Gastrocnemius medialis (tissue), 4 donors: Measurements from ENCODE around the gene CPXM2. TPM values are rescaled to one million over a fixed set of nuclear protein-coding genes. Genes with fewer than 3 reads are reported as not detected.

Experiments used
- ATAC-seq, 2 donors: fragments of 150-250 bp; one replicate each; pipeline ENCODE4 v1.9.1; 2016
- DNase-seq, 2 donors: peaks; one replicate each; pipeline ENCODE4 v3.0.0-alpha.2; 2019
- H3K27ac ChIP-seq, 4 donors: fragments of 200-600 bp; sonication (generic); 1 replicate in 1 of 4; 2 replicates in 3 of 4; pipeline ENCODE4 v1.5.1; 2016 to 2018; ENCODE audit warnings: mild to moderate bottlenecking in 2 of 4, moderate library complexity in 1 of 4
- H3K27me3 ChIP-seq, 3 donors: fragments of 200-600 bp; sonication (generic) in 2 of 3; 1 replicate in 1 of 3; 2 replicates in 2 of 3; pipeline versions ENCODE4 v1.5.1 to v1.6.0; 2016 to 2019; ENCODE audit warnings: mild to moderate bottlenecking in 1 of 3, moderate library complexity in 1 of 3
- H3K36me3 ChIP-seq, 2 donors: fragments of 200-600 bp; sonication (generic) in 1 of 2; one replicate each; pipeline ENCODE4 v1.5.1; 2017 to 2018
- H3K4me1 ChIP-seq, 2 donors: fragments of 200-600 bp; sonication (generic) in 1 of 2; one replicate each; pipeline ENCODE4 v1.5.1; 2016 to 2017; ENCODE audit warnings: mild to moderate bottlenecking in 2 of 2
- H3K4me3 ChIP-seq, 4 donors: fragments of 200-600 bp; sonication (generic) in 3 of 4; 1 replicate in 1 of 4; 2 replicates in 3 of 4; pipeline ENCODE4 v1.5.1; 2016 to 2019; ENCODE audit warnings: mild to moderate bottlenecking in 2 of 4
- H3K9me3 ChIP-seq, 3 donors: fragments of 200-600 bp; sonication (generic) in 2 of 3; 1 replicate in 1 of 3; 2 replicates in 2 of 3; pipeline ENCODE4 v1.5.1; 2016 to 2019
- CTCF ChIP-seq, 5 experiments: fragments of 450-650 bp in 3 of 5; fragments of 200-600 bp in 2 of 5; sonication (generic) in 2 of 5; IDR thresholded peaks in 4 of 5; conservative IDR thresholded peaks in 1 of 5; 1 replicate in 4 of 5; 2 replicates in 1 of 5; pipeline ENCODE4 v1.5.1; 2016 to 2019; ENCODE audit warnings: antibody characterized with exemption in 5 of 5, mild to moderate bottlenecking in 3 of 5, moderate library complexity in 3 of 5
- POLR2A ChIP-seq, 2 donors: fragments of 450-650 bp; IDR thresholded peaks; one replicate each; pipeline ENCODE4 v1.6.1; 2017; ENCODE audit warnings: antibody characterized with exemption in 2 of 2, mild to moderate bottlenecking in 2 of 2, moderate library complexity in 2 of 2
- in situ Hi-C, 4 donors: fragments of 200-750 bp; cut with MboI; loops; one replicate each; pipeline versions ENCODE4 v1.15.0 to v1.8.0; 2017; ENCODE audit warnings: low sequenced_read_pairs in 4 of 4
- intact Hi-C: fragments of 100-400 bp; cut with DNase I; formaldehyde crosslinking; loops from one replicate; pipeline ENCODE4 v1.15.1; 2023; ENCODE audit warnings: low total_unique reads
- total RNA-seq, 4 donors: library from RNA; depleted of rRNA; stranded (reverse); fragments of >200 nt; gene quantifications; one replicate each; pipeline versions ENCODE4 v1.1.0 to v1.2.3, GENCODE V29; 2016

Gene CPXM2
- total RNA-seq, 4 donors from 2014 or later, result 0.63 to 4.1 (median 1.9) TPM

DNA sequence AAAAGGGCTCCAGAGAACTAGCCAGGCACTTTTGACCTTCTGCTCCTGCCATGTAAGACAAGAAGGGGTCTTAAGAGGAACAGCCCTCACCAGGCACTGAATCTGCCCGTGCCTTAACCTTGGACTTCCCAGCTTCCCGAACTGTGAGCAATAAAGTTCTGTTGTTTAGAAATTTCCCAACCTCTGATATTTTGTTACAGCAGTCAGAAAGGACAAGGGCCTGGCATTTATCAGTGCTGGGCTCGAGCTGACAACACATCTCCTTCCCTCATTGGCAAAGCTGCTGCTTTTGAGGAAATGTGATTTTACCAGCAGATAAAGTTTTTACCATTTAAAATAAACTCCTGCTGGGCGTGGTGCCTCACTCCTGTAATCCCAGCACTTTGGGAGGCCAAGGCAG lies 122.0 kb downstream of the CPXM2 start:
- Histone ChIP-seq H3K9me3 (no peaks in the 10 kb centered on the region), H3K27ac (no peak overlapping the region), H3K27me3 (no peaks in the 10 kb centered on the region), H3K4me1 (no peaks in the 10 kb centered on the region), H3K4me3 (no peak overlapping the region), H3K36me3 (no peaks in the 10 kb centered on the region)
- TF ChIP-seq CTCF (IDR thresholded peaks at IDR 0.05 in 4 of 5, conservative IDR thresholded peaks at IDR 0.05 in 1 of 5) (no peak), POLR2A (IDR thresholded peaks at IDR 0.05) (no peak)
- intact Hi-C loops (no loop called here), in situ Hi-C loops (no loop called here)
- no peak for DNase-seq
- no peak for ATAC-seq

DNA sequence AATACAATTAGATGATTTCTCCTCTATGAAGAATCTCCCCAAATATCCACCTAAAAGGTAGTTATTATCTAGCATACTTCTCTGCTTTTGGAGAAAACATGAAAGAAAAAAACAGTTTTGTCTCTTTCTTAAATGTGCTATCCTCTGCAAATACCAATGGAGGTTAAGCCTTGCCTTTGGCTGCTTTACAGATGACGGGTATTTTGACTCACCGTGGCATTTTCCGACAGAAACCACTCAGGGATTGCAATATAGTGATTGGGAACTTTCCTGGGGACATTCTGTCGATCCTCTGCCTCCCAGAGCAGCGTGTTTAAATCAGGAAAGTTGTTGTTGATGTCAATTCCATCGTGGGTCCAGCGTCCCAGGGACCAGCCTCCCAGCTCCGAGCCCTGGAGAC lies 124.8 kb downstream of the CPXM2 start:
- no peak for DNase-seq
- H3K27ac ChIP-seq, result no peak overlapping the region
- TF ChIP-seq CTCF (IDR thresholded peaks at IDR 0.05 in 4 of 5, conservative IDR thresholded peaks at IDR 0.05 in 1 of 5) (no peak), POLR2A (IDR thresholded peaks at IDR 0.05) (no peak)
- intact Hi-C loops, result no loop called here
- no peaks in the 10 kb centered on the region for H3K27me3 ChIP-seq
- no peaks in the 10 kb centered on the region for H3K4me1 ChIP-seq
- in situ Hi-C loops, result no loop called here
- no peaks in the 10 kb centered on the region for H3K36me3 ChIP-seq
- H3K9me3 ChIP-seq, result no peaks in the 10 kb centered on the region
- H3K4me3 ChIP-seq, result no peak overlapping the region
- no peak for ATAC-seq

- Histone ChIP-seq H3K4me3 (no peak overlapping the region), H3K9me3 (no peaks in the 10 kb centered on the region), H3K27ac (no peak overlapping the region), H3K27me3 (no peaks in the 10 kb centered on the region), H3K36me3 (no peaks in the 10 kb centered on the region), H3K4me1 (no peaks in the 10 kb centered on the region)
- TF ChIP-seq POLR2A (IDR thresholded peaks at IDR 0.05), result no peak
- ATAC-seq (no peak), DNase-seq (no peak)
- in situ Hi-C loops, result no loop called here
- intact Hi-C loops, result no loop called here
Measured at GRCh38 chr10:123766012-123766411, 125.6 kb downstream of the CPXM2 start.

DNA sequence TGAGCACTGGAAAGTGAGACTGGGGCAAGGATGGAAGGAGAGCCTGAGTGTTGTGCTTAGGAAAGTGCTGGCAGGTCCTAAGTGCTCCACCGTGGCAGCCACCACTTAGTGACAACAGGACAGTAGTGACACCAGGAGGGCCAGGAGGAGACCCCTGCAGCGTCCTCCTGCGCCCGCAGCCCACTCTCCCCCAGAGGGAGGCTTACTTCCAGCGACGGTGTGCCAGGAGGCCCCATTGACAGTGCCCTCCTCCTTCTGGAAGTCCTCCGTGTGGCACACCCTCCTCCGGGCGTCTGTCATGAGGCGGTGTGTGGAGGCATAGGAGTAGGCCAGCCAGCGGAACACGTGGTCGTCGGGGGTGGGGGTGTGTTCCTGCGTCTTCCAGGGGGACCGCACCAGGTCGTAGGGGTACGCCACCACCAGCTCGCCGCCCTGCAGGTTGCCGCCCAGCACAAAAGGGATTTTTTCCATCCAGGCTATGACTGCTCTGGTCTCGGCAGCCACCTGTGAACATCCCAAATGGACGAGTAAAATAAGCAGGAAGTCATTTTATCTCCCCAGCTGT lies 129.9 kb downstream of the CPXM2 start:
- DNase-seq (no peak), ATAC-seq (no peak)
- in situ Hi-C loops (no loop called here), intact Hi-C loops (no loop called here)
- H3K4me1 ChIP-seq, result no peaks in the 10 kb centered on the region
- no peak overlapping the region for H3K4me3 ChIP-seq
- no peaks in the 10 kb centered on the region for H3K27me3 ChIP-seq
- H3K27ac ChIP-seq, result no peak overlapping the region
- no peaks in the 10 kb centered on the region for H3K9me3 ChIP-seq
- TF ChIP-seq CTCF (IDR thresholded peaks at IDR 0.05 in 4 of 5, conservative IDR thresholded peaks at IDR 0.05 in 1 of 5), result no peak
- TF ChIP-seq POLR2A (IDR thresholded peaks at IDR 0.05), result no peak
- H3K36me3 ChIP-seq, result no peaks in the 10 kb centered on the region

GRCh38 chr10:123761038-123761428 lies 130.6 kb downstream of the CPXM2 start:
- H3K27me3 ChIP-seq, result no peaks in the 10 kb centered on the region
- no peak for ATAC-seq
- H3K36me3 ChIP-seq, result no peaks in the 10 kb centered on the region
- in situ Hi-C loops (no loop called here), intact Hi-C loops (no loop called here)
- H3K27ac ChIP-seq, result no peak overlapping the region
- H3K4me1 ChIP-seq, result no peaks in the 10 kb centered on the region
- no peaks in the 10 kb centered on the region for H3K9me3 ChIP-seq
- no peak for DNase-seq
- H3K4me3 ChIP-seq, result no peak overlapping the region
- TF ChIP-seq POLR2A (IDR thresholded peaks at IDR 0.05) (no peak), CTCF (IDR thresholded peaks at IDR 0.05 in 4 of 5, conservative IDR thresholded peaks at IDR 0.05 in 1 of 5) (no peak)
